Calu3 (cell line): ENCODE data around the gene TLR1. TPM values are rescaled to one million over a fixed set of nuclear protein-coding genes. Genes with fewer than 3 reads are reported as not detected.

Experiments used
- BruUV-seq: library from RNA; stranded (reverse); fragments of 400-500 nt; replicated peaks from 2 replicates; lab custom pipeline; 2021; lab: Mats Ljungman, UMichigan
- CTCF ChIA-PET: fragments of 300-600 bp; sonication (Branson Sonifier 250); formaldehyde crosslinking; loops from one replicate; lab custom pipeline; 2022; ENCODE audit warnings: antibody characterized with exemption; lab: Charles Lee
- DNase-seq: peaks from one replicate; pipeline ENCODE4 v3.0.0; 2022
- H3K27ac Mint-ChIP-seq: one replicate; pipeline ENCODE4 v1.8.0; 2022; ENCODE audit warnings: mixed read lengths; ENCODE audit not compliant: unreplicated experiment
- H3K27me3 Mint-ChIP-seq: one replicate; pipeline ENCODE4 v1.8.0; 2022; ENCODE audit warnings: mixed read lengths; ENCODE audit not compliant: unreplicated experiment
- H3K36me3 Mint-ChIP-seq: one replicate; pipeline ENCODE4 v1.8.0; 2022; ENCODE audit warnings: mild to moderate bottlenecking, moderate library complexity, mixed read lengths; ENCODE audit not compliant: insufficient read depth, unreplicated experiment
- H3K4me1 Mint-ChIP-seq: one replicate; pipeline ENCODE4 v1.8.0; 2022; ENCODE audit warnings: mild to moderate bottlenecking, low read depth, mixed read lengths; ENCODE audit not compliant: unreplicated experiment
- H3K4me3 Mint-ChIP-seq: one replicate; pipeline ENCODE4 v1.8.0; 2022; ENCODE audit warnings: mild to moderate bottlenecking, low read depth, moderate library complexity, mixed read lengths; ENCODE audit not compliant: unreplicated experiment
- H3K9me3 Mint-ChIP-seq: one replicate; pipeline ENCODE4 v1.8.0; 2022; ENCODE audit warnings: low read depth, mixed read lengths; ENCODE audit not compliant: unreplicated experiment
- intact Hi-C: fragments of 100-400 bp; cut with micrococcal nuclease; formaldehyde crosslinking; loops from one replicate; pipeline ENCODE4 v1.10.0; 2022; ENCODE audit not compliant: unreplicated experiment
- total RNA-seq: library from RNA; stranded (reverse); gene quantifications from 2 replicates; pipeline ENCODE4 v1.2.3, GENCODE V29; 2022
- TF ChIP-seq, protein P1 (sequence below): fragments of 200-600 bp; IDR thresholded peaks from one replicate; pipeline ENCODE4 v1.8.0; 2022; ENCODE audit warnings: antibody characterized with exemption; ENCODE audit not compliant: unreplicated experiment

TLR1 gene
- total RNA-seq, 1 experiment from 2014 or later: 1.3 TPM

DNA sequence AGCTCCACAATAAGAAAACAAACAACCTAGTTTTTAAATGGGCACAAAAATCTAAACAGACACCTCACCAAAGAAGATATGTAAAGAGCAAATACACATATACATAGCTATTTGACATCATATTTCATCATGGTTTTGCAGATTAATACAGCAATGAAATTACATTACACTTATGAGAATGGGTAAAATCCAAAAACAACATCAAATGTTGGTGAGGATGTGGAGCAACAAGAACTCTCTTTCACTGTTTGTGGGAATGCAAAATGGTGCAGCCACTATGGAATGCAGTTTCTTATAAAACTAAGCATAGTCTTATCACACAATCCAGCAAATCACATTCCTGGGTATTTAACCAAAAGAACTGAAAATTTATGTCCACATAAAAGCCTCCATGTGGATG is 27.1 kb upstream of the TLR1 start:
- TF ChIP-seq, protein P1, sequence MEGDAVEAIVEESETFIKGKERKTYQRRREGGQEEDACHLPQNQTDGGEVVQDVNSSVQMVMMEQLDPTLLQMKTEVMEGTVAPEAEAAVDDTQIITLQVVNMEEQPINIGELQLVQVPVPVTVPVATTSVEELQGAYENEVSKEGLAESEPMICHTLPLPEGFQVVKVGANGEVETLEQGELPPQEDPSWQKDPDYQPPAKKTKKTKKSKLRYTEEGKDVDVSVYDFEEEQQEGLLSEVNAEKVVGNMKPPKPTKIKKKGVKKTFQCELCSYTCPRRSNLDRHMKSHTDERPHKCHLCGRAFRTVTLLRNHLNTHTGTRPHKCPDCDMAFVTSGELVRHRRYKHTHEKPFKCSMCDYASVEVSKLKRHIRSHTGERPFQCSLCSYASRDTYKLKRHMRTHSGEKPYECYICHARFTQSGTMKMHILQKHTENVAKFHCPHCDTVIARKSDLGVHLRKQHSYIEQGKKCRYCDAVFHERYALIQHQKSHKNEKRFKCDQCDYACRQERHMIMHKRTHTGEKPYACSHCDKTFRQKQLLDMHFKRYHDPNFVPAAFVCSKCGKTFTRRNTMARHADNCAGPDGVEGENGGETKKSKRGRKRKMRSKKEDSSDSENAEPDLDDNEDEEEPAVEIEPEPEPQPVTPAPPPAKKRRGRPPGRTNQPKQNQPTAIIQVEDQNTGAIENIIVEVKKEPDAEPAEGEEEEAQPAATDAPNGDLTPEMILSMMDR: no peak

DNA sequence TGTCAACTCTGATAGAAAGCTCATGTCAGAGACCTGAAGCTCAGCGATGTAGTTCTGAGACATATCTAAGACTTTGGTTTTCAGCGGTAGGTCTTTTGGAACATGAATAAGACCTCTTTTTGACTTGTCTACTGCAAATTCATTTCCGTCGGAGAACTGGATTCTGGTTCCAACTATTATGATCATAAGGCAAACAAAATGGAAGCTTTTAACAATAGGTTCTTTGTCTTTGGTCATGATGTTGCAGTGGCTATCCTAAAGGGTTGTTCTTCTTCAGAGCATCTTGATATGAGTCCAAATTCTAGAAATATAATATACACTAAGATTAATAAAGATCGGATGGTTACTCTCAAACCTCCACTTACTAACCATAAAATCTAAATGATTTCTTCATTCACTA is 24.6 kb upstream of the TLR1 start:
- H3K9me3 Mint-ChIP-seq: no peaks in the 10 kb centered on the region
- H3K27ac Mint-ChIP-seq: no peak overlapping the region
- H3K27me3 Mint-ChIP-seq: peaks cover 17% of the 10 kb centered on the region
- no peaks in the 10 kb centered on the region for H3K4me1 Mint-ChIP-seq
- no peak overlapping the region for H3K4me3 Mint-ChIP-seq
- TF ChIP-seq, protein P1: no peak
- intact Hi-C loops: no loop called here
- CTCF ChIA-PET: no interaction called here
- no TSS peak for BruUV-seq
- no peak for DNase-seq
- H3K36me3 Mint-ChIP-seq: no peaks in the 10 kb centered on the region

More for the DNA sequence above, 27.1 kb upstream of the TLR1 start:
- no peaks in the 10 kb centered on the region for H3K4me1 Mint-ChIP-seq
- no TSS peak for BruUV-seq
- H3K27ac Mint-ChIP-seq: no peak overlapping the region
- CTCF ChIA-PET: no interaction called here
- no peaks in the 10 kb centered on the region for H3K9me3 Mint-ChIP-seq
- no peaks in the 10 kb centered on the region for H3K36me3 Mint-ChIP-seq
- DNase-seq: no peak
- H3K4me3 Mint-ChIP-seq: no peak overlapping the region
- intact Hi-C loops: no loop called here
- peaks cover under 1% of the 10 kb centered on the region for H3K27me3 Mint-ChIP-seq

DNA sequence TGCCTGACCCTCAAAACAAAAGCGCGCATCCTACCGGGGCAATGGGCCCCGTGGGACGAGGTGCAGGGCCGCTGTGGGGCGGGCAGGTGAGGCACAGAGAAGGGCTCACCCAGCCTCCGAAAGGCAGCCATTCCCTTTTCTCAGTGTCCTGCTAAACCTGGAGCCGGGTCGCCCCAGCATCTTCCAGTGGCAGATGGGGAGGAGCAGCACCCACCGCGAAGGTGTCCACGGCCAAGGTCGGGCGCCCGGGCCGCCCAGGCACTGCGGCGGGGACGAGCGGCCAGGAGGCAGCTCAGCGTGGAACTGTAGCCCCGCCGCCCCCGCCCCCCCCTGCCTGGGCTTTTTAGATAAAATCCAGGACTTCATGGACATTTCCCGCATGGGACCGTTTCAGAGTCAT is 19.2 kb upstream of the TLR1 start:
- Mint-ChIP-seq H3K27ac (no peak overlapping the region), H3K9me3 (peaks cover 2% of the 10 kb centered on the region), H3K27me3 (peaks cover 17% of the 10 kb centered on the region), H3K36me3 (no peaks in the 10 kb centered on the region), H3K4me1 (peaks cover 22% of the 10 kb centered on the region), H3K4me3 (no peak overlapping the region)
- DNase-seq: no peak
- intact Hi-C loops: no loop called here
- TF ChIP-seq, protein P1: no peak
- BruUV-seq: no TSS peak
- CTCF ChIA-PET: no interaction called here

DNA sequence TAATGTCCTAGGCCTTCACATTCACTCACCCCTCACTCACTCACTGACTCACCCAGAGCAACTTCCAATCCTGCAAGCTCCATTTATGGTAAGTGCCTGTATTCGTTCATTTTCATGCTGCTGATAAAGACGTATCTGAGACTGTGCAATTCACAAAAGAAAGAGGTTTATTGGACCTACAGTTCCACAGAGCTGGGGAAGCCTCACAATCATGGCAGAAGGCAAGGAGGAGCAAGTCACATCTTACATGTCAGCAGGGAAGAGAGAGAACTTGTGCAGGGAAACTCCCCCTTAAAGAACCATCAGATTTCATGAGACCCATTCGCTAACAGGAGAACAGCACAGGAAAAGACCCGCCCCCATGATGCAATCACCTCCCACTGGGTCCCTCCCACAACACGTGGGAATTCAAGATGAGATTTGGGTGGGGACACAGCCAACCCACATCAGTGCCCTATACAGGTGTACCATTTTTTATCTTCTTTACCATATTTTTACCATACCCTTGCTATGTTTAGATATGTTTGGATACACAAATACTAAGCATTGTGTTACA is 18.2 kb upstream of the TLR1 start:
- Mint-ChIP-seq H3K27ac (no peak overlapping the region), H3K4me3 (no peak overlapping the region), H3K4me1 (peaks cover 22% of the 10 kb centered on the region), H3K36me3 (no peaks in the 10 kb centered on the region), H3K9me3 (peaks cover 2% of the 10 kb centered on the region), H3K27me3 (peaks cover 17% of the 10 kb centered on the region)
- no peak for DNase-seq
- CTCF ChIA-PET: no interaction called here
- BruUV-seq: no TSS peak
- TF ChIP-seq, protein P1: no peak
- intact Hi-C loops: no loop called here
